HCT116 (cell line): ENCODE data around the gene RIMBP2.

ENCODE experiments used
- ATF3 ChIP-seq: IDR thresholded peaks from 2 replicates; pipeline ENCODE4 v1.6.1; 2012
- CEBPB ChIP-seq: IDR thresholded peaks from 2 replicates; pipeline ENCODE4 v1.6.1; 2012; ENCODE audit warnings: low read depth
- CTCF ChIP-seq, 3 experiments: fragments of 200-600 bp in 1 of 3; sonication (generic) in 1 of 3; IDR thresholded peaks in 2 of 3; conservative IDR thresholded peaks in 1 of 3; 2 replicates each; pipeline ENCODE4 v1.5.1; 2012 to 2017; ENCODE audit warnings: low read depth in 2 of 3, low read length in 2 of 3, antibody characterized with exemption in 1 of 3, borderline replicate concordance in 1 of 3, control low read depth in 1 of 3, mild to moderate bottlenecking in 1 of 3, mixed read lengths in 1 of 3, mixed run types in 1 of 3, moderate library complexity in 1 of 3; ENCODE audit not compliant: insufficient read depth in 1 of 3
- EZH2 ChIP-seq: fragments of 200-600 bp; sonication (generic); IDR thresholded peaks from 2 replicates; pipeline ENCODE4 v1.6.1; 2017; ENCODE audit warnings: antibody characterized with exemption, mixed run types
- EZH2phosphoT487 ChIP-seq: fragments of 200-600 bp; IDR thresholded peaks from 2 replicates; pipeline ENCODE4 v1.6.1; 2018; ENCODE audit warnings: antibody characterized with exemption, borderline replicate concordance
- MAX ChIP-seq: IDR thresholded peaks from 2 replicates; pipeline ENCODE4 v1.6.1; 2012
- POLR2A ChIP-seq: IDR thresholded peaks from 2 replicates; pipeline ENCODE4 v1.7.0; 2011; ENCODE audit warnings: borderline replicate concordance; ENCODE audit not compliant: insufficient read depth, insufficient read length; ENCODE audit errors: extremely low read depth
- POLR2AphosphoS5 ChIP-seq: IDR thresholded peaks from 2 replicates; pipeline ENCODE4 v1.6.1; 2011; ENCODE audit warnings: mild to moderate bottlenecking, low read depth, low read length, moderate library complexity
- REST ChIP-seq: IDR thresholded peaks from 2 replicates; pipeline ENCODE4 v1.6.1; 2012; ENCODE audit warnings: low read depth
- SP1 ChIP-seq: IDR thresholded peaks from 2 replicates; pipeline ENCODE4 v1.6.1; 2012; ENCODE audit warnings: low read depth
- TCF7L2 ChIP-seq: IDR thresholded peaks from 2 replicates; pipeline ENCODE4 v1.7.0; 2011; ENCODE audit warnings: borderline replicate concordance, inconsistent platforms; ENCODE audit not compliant: insufficient read depth, insufficient read length; ENCODE audit errors: extremely low read depth
- ZFX ChIP-seq: fragments of 450-650 bp; IDR thresholded peaks from 2 replicates; pipeline ENCODE4 v1.6.1; 2017

- TF ChIP-seq REST, result no peak
- no peak for TF ChIP-seq MAX
- no peak for TF ChIP-seq POLR2A
- no peak for TF ChIP-seq EZH2
- TF ChIP-seq CTCF (IDR thresholded peaks at IDR 0.05 in 2 of 3, conservative IDR thresholded peaks at IDR 0.05 in 1 of 3; ENCODE audit: borderline replicate concordance in 1 of 3, insufficient read depth in 1 of 3, low read depth in 2 of 3, low read length in 2 of 3), result no peak
- TF ChIP-seq TCF7L2, result no peak
- TF ChIP-seq ATF3, result no peak
- no peak for TF ChIP-seq SP1
- TF ChIP-seq POLR2AphosphoS5, result no peak
- no peak for TF ChIP-seq CEBPB
- no peak for TF ChIP-seq EZH2phosphoT487
- no peak for TF ChIP-seq ZFX
Measured at GRCh38 chr12:130351326-130351725, 364.8 kb downstream of the RIMBP2 start.
